Suppressor macrophage treated with lipopolysaccharide for 1 hour (primary cell): ENCODE measurements around the gene PLEKHS1.

ENCODE experiments used
- DNase-seq, 3 donors: peaks; one replicate each; pipeline ENCODE4 v3.0.0-alpha.2; 2020 to 2022

Gene PLEKHS1

DNA sequence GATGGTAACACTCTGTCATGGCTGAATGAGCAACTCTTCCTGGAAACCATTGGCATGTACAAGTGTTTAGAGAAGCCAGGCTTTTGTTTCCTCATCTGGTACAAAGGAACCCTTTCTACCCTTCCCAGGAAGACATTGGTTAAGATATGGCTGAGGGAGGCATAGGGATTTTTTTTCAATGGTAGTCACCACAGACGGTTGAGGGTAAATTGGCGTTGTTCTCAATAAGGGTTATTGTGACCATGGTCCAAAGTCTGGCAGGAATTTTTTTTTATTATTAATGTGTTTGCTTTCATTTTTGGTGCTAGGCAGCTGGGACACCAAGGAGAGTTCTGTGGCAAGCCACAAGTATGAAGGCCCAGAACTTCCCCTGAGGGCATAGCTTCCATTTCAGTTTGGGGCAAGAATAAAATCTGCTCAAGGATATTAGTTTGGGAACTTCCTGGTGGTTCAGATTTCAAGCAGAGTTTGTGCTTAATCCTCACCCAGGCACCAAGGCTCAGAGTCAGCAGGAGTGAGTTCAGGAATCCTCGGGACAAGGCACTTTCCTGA is at the start of gene PLEKHS1:
Gene PLEKHS1, plus strand, starts transcription at position 502 of the 552 bp plus-strand sequence. CDS start 3,596 bp downstream, outside the sequence.
- DNase-seq, result no peak

DNA sequence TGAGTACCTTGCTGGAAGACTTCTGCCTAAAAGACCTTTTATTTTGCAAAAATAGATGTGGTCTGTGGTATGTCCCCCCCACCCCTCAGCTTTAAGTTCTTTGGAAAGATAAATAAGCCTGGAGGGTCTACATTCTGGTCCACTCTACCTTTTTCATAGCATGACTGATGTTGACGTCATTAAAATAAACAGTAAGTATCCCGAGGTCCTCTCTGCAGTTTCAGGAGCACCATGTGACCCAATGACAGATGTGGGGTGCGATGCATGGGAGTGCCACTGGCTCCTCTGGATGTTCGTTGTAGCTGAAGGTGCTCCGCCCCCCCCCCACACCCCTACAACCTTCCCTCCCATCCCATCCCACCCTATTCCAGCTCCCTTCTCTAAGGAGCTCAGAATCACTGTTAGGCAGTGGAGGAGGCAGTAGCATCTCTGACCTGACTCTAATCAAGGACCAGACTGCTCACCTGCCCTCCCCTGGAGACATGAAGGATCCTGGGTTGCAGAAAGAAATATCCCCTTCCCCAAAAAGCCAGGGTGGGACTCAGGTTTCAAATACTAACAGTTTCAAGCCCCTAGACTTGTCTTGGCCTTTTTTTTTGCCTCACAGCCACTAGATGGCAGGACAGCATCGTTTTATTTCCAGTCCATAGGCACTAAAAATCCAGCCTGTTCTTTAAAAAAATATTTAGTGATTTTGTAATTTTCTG is 46.7 kb upstream of the PLEKHS1 start:
- peak; percentile 49 to 62 (median 52) for DNase-seq

DNA sequence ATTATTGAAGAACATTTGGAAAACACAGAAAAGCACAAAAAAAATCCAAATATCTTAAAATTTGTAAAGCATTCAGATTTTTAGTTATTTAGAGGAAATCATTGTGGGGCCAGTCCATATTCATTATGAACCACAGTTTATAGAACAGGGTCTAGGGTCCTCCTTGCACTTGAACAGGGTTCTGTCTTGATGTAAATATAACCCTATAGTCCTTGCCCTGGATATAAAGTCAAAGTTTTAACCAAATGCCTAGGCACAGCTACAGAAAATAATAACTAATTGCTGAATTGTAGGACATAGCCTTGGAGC is 46.2 kb upstream of the PLEKHS1 start:
- DNase-seq, result no peak

DNA sequence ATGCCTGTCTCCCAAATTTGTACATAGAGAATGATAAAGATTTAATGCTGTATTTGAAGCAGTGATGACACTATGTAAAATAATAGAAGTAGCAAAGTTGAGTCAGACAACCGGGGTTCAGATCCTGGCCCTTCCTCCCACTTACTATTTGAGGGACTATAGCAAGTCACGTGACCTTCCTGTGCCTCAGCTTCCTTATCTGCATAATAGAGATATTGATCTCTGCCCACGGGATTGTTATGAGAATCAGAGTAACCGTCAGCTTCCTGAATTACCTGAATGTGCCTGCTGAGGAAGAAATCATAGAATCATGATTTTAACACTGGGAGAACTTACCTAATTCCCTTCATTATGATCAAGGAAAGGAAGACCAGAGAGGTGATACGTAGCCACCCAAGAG is 44.9 kb upstream of the PLEKHS1 start:
- no peak for DNase-seq

DNA sequence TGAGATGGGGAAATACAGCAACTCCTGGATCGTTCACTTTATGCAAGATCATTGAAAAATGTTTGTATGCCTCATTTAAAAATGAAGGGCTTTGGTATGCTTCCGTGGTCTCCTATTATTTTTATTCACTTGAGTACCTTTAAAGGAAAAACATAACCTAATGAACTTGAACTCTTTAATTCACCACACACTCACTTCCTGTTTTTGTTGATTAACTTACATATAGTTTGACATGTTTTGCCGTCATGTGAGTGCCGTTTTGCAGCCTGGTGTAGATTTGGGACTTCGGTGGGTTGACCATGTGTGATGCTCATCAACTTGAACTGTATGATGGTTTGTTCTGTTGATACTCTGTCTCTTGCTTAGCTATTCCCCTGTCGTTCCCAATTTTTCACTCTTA is 42.8 kb upstream of the PLEKHS1 start:
- no peak for DNase-seq

DNA sequence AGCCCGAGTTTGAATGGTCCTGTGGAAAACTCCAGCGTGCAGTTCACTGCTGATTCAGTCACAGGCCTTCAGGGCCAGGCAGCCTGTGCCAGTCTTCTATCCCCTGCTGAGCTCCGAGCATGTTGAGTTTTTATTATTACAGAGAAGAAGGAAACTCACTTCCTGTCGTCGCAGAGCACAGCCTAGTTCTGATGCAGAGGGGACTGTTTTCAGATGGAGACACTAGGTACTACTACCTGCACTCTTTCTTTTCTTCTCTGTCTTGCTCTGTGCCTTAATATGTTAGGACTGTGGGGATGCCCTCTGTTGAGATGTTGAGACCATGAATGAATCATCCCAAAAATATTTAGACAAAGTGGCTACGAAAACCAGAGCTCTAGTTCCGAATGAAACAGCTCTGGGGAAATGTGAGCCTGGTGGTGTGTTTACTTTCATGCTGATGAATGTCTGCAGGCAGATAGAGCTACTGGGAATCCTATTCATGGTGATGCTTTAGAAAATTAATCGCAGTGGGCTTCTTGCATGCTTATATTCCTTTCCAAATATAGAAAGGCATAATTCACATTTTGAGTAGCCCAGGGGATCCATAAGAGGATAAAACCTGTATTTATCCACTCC is 42.2 kb upstream of the PLEKHS1 start:
- no peak for DNase-seq

DNA sequence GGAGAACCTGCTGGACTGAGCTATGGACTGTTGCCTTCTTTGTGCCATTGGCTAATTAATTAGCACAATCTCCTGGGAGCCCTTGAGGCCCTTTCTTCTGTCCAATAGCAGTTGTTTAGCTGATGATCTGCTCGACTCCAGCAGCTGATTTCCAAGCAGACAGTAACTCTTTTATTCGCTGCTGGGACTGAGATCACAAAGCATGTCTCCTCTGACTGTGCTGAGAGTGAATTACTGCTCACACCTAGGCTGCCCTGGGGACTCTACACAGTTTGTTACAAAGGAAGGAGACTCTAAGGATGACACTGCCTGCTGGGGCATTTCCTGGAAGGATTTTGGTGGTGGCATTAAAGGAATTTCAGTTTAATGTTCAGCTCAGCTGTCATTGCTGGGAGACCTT is 40.3 kb upstream of the PLEKHS1 start:
- no peak for DNase-seq

DNA sequence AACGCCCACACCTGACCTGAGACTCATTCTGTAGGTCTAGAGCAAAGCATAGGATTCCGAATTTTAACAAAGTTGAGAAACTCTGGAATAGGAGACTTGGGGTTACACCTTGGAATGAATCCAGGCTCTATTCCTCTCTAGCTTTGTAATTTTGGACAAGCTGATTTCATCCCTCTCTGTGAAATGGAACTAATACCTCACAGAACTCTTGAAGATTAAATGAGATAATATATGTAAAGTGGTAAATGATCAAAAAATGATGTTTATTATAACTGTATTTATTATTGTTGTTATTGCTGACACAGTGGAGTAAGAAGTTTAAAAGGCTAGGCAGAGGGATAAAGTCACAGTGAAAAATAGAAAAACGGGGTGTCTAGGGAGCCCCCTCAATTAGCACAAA is 39.5 kb upstream of the PLEKHS1 start:
- DNase-seq, result no peak

DNA sequence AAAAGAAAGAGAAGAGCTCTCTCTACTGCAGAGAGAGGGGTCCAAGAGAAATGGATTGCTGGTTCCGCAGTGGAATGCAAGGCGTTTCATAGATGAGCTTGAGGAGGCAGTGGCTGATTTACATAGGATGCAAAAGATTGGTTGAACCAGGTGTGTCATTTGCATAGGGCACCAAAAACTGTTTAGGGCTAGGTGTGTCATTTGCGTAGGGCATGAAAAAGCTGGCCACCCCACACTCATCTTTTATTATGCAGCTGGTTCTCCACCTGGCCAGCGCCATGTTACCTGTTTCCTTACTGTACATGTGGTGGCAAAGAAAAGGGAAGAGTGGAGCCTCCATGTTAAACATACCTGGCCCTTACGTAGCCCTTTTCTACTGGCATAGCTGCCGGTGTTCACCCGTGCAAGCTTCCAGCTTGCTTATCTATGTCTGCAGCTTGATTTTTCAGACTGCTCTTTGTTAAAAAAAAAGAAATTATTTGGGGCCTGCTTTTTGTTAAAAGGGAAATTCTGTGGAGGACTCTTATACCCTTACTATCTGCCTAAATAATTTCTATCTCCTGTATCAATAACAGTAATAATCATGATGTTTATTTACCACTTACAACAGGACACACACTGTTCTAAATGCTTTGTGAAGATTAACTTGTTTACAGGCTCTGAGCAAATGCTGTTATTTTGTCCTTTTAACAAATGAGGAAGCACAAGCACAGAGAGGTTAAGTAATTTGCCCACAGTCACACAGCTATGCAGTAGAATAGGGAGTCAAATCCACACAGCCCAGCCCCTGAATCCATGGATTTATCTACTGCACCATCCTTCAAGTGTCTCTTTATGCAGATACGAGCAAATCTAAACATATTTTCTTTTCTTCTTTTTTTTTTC is 38.5 kb upstream of the PLEKHS1 start:
- DNase-seq, result no peak

DNA sequence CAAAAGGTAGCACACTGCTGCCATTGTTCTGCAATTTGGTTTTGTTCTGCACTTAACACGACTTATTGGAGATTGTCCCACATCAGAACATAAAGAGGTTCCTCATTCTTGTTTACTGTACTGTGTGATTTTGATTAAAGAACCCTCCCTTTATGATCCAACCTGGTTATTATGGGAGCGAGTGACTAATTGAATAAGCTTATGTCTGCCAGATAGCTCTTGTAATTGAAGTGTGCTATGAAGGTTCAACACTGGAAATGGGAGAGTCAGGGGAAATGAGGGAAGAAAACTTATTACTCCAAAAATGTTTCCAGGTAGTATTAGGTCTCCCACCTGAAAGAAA is 37.9 kb upstream of the PLEKHS1 start:
- no peak for DNase-seq

DNA sequence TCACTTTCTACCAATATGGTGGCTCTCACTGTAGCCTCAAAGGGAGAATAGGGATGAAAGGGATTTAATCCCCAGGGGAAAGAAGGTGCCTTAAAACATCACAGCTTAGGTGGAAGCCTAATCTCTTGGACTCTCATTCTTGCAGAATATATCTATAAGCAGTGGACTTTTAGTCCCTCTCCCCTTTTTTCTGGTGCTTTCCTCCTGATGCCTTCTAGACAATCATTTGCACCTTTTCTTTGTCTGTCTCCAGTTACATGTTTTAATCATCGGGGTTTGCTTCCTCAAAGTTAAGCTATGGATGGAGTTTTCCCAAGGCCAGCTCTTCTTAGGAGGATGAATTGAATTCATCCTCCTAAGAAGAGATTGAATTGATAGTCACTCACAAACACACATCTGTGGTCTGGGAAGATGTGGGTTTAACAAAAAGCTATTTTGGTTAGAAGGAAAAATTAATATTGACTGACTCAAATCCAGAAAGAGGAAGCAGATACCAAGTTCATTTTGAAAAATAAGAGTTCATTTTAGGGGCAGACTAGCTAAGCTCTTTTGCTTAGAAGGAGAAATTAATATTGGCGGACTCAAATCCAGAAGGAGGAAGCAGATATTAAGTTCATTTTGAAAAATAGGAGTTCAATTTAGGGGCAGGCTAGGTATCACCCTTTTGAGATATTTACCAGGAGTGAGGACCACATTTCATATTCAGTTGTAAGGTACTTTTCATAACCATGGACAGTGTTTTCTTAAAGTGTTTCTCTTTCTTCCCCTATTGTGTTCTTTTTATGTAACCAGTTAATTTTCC is 35.2 kb upstream of the PLEKHS1 start:
- peak in 2 of 3 donors; percentile 31 to 32 for DNase-seq

DNA sequence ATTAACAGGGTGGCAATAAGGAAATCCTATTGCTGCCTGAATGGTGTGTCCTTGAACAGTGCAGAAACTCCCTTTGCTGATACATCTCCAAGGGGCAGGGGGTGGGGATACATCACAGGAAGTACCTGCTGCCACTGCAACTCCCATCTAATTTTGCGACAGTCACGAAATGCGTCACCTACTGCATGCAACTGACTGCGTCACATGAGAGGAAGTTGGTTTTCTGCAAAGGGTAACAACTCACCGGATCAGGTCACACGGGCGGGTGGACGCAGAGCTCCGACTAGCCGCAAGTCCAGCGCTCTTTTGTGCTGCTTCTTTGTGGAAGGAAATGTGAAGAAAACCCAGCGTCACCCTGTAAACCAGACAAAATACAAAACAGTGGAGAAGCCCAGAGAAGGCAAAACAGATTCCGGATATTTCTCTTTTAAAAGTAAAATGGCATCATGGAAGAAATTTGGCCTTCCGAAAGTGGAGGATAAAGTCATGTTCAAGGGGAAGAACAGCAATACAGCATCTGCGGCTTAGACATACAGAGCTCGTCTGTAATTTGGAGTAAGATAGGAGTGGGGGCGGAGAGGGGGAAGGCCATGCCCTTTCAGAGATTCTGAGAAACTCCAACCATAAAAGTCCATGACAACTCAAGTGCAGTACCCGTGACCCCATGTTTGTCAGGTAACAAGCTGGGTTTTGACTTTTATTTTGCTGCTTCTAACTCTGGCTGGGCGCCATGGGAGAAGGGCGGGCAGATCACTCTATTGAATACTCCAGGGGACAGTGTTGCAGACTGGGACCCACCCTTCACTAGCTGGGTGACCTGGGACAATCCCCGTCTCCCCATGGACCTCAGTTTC is 32.3 kb upstream of the PLEKHS1 start:
- DNase-seq, result peak in 2 of 3 donors; percentile 9 to 28

DNA sequence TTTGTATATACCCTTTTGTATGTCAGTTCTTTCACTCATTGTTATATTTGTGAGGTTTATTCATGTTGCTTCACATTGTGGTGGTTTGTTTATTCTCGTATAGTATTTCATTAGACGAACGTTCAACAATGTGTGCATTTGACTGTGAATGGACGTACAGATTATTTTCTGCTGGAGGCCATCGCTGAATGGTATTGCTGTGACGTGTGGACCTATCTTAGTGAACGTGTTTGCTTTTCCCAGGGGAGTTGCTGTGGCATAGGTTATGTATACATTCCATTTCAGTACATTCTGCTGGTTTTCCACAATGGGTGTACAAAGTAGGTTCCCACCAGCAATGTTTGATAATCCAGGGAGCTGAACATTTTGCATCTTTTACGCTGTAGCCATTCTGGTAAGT is 31.1 kb upstream of the PLEKHS1 start:
- no peak for DNase-seq

DNA sequence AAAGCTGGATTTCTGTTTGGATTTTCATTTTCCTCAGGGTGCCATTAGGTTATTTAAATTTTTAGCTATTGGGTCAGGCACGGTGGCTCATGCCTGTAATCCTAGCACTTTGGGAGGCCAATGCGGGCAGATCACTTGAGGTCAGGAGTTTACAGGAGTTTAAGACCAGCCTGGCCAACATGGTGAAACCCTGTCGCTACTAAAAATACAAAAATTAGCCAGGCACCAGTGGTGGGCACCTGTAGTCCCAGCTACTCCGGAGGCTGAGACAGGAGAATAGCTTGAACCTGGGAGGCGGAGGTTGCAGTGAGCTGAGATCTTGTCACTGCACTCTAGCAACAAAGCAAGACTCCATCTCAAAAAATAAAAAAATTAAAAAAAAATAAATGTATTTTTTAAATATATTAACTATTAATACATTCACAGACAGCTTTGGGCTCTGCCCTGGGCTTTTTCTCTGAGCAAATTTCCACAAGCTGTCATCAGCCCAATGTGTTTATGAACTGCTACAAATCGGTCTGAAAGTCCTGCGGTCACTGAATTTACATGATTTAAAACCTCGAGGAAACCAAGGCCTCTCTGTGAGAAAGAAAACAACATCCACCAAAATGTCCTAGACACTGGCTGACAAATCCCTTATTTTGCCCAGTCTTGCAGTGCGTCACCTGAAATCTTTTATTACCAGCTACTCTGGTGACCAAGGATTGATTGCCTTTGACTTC is 19.2 kb upstream of the PLEKHS1 start:
- no peak for DNase-seq

DNA sequence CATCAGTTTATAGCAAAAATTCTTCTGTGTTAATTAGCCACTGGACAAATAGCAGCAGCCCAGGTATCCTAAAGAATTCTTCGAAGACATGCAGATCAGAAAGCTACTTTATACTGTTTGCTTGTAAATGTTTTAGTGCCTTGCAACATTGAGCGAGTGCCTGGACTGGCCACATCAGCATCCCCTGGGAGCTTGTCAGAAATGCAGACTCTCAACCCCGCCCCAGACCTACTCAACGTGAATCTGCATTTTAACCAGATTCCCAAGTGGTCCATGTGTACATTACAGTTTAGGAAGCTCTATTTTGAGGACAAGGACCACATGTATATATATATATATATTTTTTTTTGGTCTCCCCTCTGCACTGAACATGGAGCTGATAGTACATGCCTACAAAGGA is 18.5 kb upstream of the PLEKHS1 start:
- DNase-seq, result no peak

DNA sequence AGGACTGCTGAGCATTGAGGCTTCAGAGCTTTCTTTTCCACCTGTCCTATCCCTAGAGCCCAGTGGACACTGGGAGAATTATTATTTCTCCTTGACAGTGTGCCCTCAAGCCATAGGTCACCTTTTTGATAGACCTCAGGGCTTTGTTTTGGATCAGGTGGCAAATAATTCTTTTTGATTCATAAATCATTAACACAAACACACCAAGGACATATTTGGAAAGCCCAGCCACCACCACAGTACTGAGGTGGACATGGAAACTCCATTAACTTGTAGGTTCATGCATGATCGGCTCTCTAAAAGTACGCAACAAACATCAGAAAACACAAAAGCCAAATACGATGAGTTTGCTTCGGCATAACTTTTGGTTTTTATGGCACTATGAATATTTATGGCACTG is 17.8 kb upstream of the PLEKHS1 start:
- DNase-seq, result no peak

DNA sequence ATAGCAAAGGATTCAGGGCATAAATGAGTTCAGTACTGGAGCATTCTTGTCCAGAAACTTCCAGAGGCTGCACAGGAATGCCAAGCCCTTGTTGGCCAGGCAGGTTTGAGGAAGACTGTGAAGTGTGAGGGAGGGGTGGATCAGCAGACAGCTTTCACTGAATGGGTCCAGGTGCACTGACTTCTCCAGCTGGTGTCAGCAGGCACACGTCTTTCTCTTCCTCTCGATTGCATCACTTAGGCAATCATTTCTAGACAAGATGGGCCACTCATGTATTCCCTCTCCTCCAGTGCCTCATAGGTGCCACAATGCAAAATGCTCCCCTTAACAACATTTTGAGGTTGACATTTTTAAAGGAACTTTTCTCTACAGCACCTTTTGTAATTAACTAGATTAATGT is 15.6 kb upstream of the PLEKHS1 start:
- DNase-seq, result no peak

DNA sequence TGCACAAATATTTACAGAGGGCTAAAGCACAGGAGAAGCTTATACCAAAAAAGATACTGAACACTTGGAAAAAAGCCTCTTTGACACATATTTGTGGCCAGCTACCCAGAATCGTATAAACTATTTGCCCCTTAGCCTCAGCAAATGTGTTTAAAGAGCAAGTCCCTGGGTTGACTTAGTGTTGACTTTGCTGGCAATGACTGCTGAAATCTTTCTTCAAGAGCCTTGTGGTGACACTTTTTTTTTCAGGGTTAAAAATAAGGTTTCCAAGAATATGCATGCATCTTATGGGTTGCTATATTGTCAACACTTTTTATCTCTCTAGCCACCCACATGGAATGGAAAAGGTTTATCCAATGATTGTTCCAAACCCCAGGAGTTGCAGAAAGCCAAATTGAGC is 14.9 kb upstream of the PLEKHS1 start:
- no peak for DNase-seq

DNA sequence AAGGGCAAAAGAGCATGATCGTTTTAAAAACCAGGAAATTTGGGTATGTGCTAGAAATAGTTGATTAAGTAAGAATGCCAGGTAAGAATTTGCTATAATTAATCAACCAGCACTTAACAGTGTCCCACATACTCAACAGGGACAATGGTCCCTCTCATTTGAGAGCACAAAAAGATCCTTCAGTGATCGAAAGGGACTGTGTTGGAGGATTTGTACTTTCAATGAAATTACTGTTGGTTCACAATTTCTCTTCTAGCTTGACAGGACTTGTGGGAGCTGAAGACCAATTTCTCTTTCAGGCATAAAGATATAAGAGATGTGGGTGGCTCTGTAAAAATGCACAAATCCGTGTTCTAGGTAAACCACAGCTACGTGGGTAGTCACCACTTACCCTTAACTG is 12.5 kb upstream of the PLEKHS1 start:
- no peak for DNase-seq

DNA sequence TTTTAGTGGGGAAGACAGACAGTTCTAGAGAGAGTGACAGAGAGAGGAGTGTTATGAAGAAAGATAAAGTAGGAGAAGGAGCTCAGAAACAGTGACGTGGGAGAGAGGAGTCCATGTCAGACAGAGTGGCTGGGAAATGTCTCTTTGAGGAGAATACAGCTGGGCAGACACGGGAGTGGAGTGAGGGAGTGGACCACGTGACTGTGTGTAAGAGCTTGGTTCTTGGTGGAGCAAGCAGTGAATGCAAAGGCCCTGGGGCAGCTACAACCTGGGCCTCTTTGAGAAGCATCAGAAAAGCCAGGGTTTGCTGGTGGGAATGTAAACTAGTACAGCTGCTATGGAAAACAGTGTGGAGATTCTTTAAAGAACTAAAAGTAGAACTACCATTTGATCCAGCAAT is 11.9 kb upstream of the PLEKHS1 start:
- DNase-seq, result no peak

DNA sequence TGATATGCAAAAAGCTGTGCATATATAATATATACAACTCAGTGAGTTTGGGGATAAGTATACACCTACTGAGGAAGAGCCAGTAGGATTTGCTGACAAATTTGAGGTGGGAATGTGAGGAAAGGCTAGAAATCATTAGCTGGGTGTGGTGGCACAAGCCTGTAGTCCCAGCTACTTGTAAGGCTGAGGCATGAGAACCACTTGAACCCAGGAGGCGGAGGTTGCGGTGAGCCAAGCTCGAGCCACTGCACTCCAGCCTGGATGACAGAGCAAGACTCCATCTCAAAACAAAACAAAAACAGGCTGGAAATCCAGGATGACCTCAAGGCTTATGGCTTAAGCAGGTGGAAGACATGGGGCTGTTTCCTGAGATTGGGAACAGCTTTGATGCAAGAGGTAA is 10.6 kb upstream of the PLEKHS1 start:
- DNase-seq, result no peak
